ENCODE results near the gene BCL3.

DNA sequence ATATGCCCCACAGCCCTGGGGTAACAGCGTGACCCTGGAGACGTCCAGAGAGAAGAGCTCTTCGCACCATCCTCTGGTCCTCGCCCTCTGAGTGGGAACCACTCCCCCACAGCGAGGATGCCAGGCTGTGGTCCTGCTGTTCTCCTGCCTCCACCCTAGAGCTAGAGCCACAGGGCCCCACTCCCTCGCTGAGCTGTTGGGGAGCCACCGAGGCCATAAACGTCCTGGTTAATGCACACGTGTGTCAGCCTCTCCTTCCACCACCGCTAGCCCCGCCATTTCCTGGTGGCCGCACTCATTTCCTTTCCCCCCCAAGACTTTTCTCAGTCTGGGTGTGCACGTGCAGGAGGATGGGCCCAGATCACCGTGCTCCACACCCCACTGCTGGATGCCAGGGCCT lies 38.0 kb upstream of the BCL3 start:
- no peak for TF ChIP-seq CTCF (IDR thresholded peaks at IDR 0.05)
- TF ChIP-seq POLR2A (IDR thresholded peaks at IDR 0.05), result no peak
